Caco-2 (cell line): ENCODE data around the gene RNF167. TPM values are rescaled to one million over a fixed set of nuclear protein-coding genes. Genes with fewer than 3 reads are reported as not detected.
"Not testable (repeated sequence)": the region's sequence is repeated elsewhere in the genome, so short reads cannot be mapped to it uniquely, and the experiment has no call there.

ENCODE experiments used
- BruUV-seq: library from RNA; stranded (reverse); fragments of 400-500 nt; replicated peaks from 2 replicates; lab custom pipeline; 2021; lab: Mats Ljungman, UMichigan
- CTCF ChIA-PET: fragments of 300-600 bp; sonication (Branson Sonifier 250); formaldehyde crosslinking; loops from one replicate; lab custom pipeline; 2022; ENCODE audit warnings: antibody characterized with exemption; lab: Charles Lee
- POLR2A ChIA-PET: fragments of 300-600 bp; sonication (Branson Sonifier 250); formaldehyde crosslinking; loops from one replicate; lab custom pipeline; 2022; ENCODE audit warnings: antibody characterized with exemption; lab: Charles Lee
- DNase-seq, 2 experiments: peaks; one replicate each; pipeline versions ENCODE4 v3.0.0 to v3.0.0-alpha.2; 2020 to 2022
- H3K27me3 ChIP-seq: replicated peaks from 2 replicates; pipeline ENCODE4 v1.6.0; 2011; ENCODE audit warnings: low read length; ENCODE audit not compliant: control insufficient read depth, insufficient read depth
- H3K36me3 ChIP-seq: 2 replicates; pipeline ENCODE4 v1.5.1; 2011; ENCODE audit warnings: low read length; ENCODE audit not compliant: control insufficient read depth, insufficient read depth
- H3K4me1 ChIP-seq: fragments of 250-450 bp; sonication (Bioruptor Pico); 2 replicates; pipeline ENCODE4 v1.5.1; 2020; ENCODE audit warnings: mild to moderate bottlenecking
- H3K4me3 ChIP-seq: 2 replicates; pipeline ENCODE4 v1.5.1; 2011; ENCODE audit warnings: low read depth, mild to moderate bottlenecking, control low read depth, low read length
- H3K9me3 ChIP-seq: fragments of 250-450 bp; sonication (Bioruptor Pico); 2 replicates; pipeline ENCODE4 v1.5.1; 2020; ENCODE audit warnings: mild to moderate bottlenecking, moderate library complexity
- H3K27ac Mint-ChIP-seq: one replicate; pipeline ENCODE4 v1.8.0; 2022; ENCODE audit warnings: mixed read lengths; ENCODE audit not compliant: unreplicated experiment
- H3K27me3 Mint-ChIP-seq: one replicate; pipeline ENCODE4 v1.8.0; 2022; ENCODE audit warnings: mixed read lengths; ENCODE audit not compliant: insufficient read depth, unreplicated experiment
- H3K36me3 Mint-ChIP-seq: one replicate; pipeline ENCODE4 v1.8.0; 2022; ENCODE audit warnings: mild to moderate bottlenecking, mixed read lengths; ENCODE audit not compliant: insufficient read depth, unreplicated experiment
- H3K4me1 Mint-ChIP-seq: one replicate; pipeline ENCODE4 v1.8.0; 2022; ENCODE audit warnings: low read depth, mixed read lengths; ENCODE audit not compliant: unreplicated experiment
- H3K4me3 Mint-ChIP-seq: one replicate; pipeline ENCODE4 v1.8.0; 2022; ENCODE audit warnings: mild to moderate bottlenecking, moderate library complexity, mixed read lengths; ENCODE audit not compliant: unreplicated experiment
- H3K9me3 Mint-ChIP-seq: one replicate; pipeline ENCODE4 v1.8.0; 2022; ENCODE audit warnings: mixed read lengths; ENCODE audit not compliant: unreplicated experiment
- intact Hi-C: fragments of 100-400 bp; cut with micrococcal nuclease; formaldehyde crosslinking; loops from one replicate; pipeline ENCODE4 v1.10.0; 2022; ENCODE audit not compliant: unreplicated experiment
- total RNA-seq: library from RNA; stranded (reverse); gene quantifications from 2 replicates; pipeline ENCODE4 v1.2.3, GENCODE V29; 2022
- TF ChIP-seq, protein P1 (sequence below), 2 experiments: fragments of 200-600 bp in 1 of 2; IDR thresholded peaks; 1 replicate in 1 of 2; 2 replicates in 1 of 2; pipeline versions ENCODE4 v1.5.1 to v1.8.0; 2011 to 2022; ENCODE audit warnings: antibody characterized with exemption in 1 of 2, control low read depth in 1 of 2, inconsistent platforms in 1 of 2, low read depth in 1 of 2, low read length in 1 of 2, mild to moderate bottlenecking in 1 of 2, moderate library complexity in 1 of 2; ENCODE audit not compliant: insufficient read depth in 1 of 2, severe bottlenecking in 1 of 2, unreplicated experiment in 1 of 2

RNF167 gene
- total RNA-seq, 1 experiment from 2014 or later, result 60.9 TPM

DNA sequence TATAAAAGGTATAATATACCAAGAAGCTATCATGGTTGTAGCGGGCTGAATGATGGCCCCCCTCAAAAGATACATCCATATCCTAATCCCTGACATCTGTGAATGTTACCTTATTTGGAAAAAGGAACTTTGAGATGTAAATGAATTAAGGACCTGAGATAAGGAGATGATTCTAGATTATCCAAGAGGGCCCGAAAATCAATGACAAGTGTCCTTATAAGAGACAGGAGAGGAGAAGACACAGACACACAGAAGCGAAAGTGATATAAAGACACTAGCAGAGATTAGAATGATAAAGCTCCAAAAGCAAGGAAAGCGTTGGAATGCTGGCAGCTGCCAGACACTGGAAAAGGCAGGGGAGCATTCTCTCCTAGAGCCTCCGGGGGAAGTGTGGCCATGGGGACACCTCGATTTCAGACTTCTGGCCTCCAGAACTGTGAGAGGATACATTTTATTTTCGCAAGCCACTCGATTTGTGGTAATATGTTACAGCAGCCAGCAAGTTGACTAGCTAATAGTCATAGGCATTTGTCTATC, 20.5 kb upstream of the RNF167 start:
- H3K9me3 Mint-ChIP-seq, result no peaks in the 10 kb centered on the region
- Histone ChIP-seq H3K4me3 (no peak overlapping the region), H3K4me1 (no peaks in the 10 kb centered on the region), H3K27me3 (no peaks in the 10 kb centered on the region), H3K9me3 (no peaks in the 10 kb centered on the region), H3K36me3 (no peaks in the 10 kb centered on the region)
- H3K27ac Mint-ChIP-seq, result no peak overlapping the region
- no peaks in the 10 kb centered on the region for H3K4me1 Mint-ChIP-seq
- intact Hi-C loops, result no loop called here
- H3K36me3 Mint-ChIP-seq, result no peaks in the 10 kb centered on the region
- no peak for DNase-seq
- no peaks in the 10 kb centered on the region for H3K27me3 Mint-ChIP-seq
- CTCF ChIA-PET, result no interaction called here
- POLR2A ChIA-PET, result no interaction called here
- no peak overlapping the region for H3K4me3 Mint-ChIP-seq
- TF ChIP-seq, protein P1, sequence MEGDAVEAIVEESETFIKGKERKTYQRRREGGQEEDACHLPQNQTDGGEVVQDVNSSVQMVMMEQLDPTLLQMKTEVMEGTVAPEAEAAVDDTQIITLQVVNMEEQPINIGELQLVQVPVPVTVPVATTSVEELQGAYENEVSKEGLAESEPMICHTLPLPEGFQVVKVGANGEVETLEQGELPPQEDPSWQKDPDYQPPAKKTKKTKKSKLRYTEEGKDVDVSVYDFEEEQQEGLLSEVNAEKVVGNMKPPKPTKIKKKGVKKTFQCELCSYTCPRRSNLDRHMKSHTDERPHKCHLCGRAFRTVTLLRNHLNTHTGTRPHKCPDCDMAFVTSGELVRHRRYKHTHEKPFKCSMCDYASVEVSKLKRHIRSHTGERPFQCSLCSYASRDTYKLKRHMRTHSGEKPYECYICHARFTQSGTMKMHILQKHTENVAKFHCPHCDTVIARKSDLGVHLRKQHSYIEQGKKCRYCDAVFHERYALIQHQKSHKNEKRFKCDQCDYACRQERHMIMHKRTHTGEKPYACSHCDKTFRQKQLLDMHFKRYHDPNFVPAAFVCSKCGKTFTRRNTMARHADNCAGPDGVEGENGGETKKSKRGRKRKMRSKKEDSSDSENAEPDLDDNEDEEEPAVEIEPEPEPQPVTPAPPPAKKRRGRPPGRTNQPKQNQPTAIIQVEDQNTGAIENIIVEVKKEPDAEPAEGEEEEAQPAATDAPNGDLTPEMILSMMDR (IDR thresholded peaks at IDR 0.05; ENCODE audit: insufficient read depth in 1 of 2, low read depth in 1 of 2, low read length in 1 of 2, severe bottlenecking in 1 of 2, unreplicated experiment in 1 of 2), result no peak
- no TSS peak for BruUV-seq

DNA sequence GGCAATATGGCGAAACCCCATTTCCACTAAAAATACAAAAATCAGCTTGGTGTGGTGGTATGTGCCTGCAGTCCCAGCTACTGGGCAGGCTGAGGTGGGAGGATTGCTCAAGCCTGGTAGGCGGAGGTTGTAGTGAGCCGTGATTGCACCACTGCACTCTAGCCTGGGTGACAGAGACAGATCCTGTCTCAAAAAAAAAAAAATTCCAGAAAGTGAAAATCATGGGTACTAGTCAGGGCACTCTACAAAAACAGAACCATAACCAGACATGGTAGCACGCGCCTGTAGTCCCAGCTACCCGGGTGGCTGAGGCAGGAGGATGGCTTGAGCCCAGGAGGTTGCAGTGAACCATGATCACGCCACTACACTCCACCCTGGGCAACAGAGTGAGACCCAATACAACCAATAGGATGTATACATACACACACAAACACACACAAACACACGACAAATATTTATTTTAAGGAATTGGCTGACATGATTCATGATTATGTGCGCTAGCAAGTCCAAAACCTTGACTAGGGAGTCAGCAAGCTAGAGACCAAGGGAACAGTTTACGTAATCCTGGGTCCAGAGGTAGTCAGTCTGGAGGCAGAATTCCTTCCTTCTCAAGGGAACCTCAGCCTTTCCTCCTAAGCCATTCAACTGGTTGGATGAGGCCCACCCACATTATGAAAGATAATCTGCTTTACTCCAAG, 19.6 kb upstream of the RNF167 start:
- H3K27me3 ChIP-seq, result no peaks in the 10 kb centered on the region
- no peaks in the 10 kb centered on the region for H3K9me3 ChIP-seq
- no peaks in the 10 kb centered on the region for H3K4me1 Mint-ChIP-seq
- ChIA-PET POLR2A (no interaction called here), CTCF (no interaction called here)
- TF ChIP-seq, protein P1 (IDR thresholded peaks at IDR 0.05; ENCODE audit: insufficient read depth in 1 of 2, low read depth in 1 of 2, low read length in 1 of 2, severe bottlenecking in 1 of 2, unreplicated experiment in 1 of 2), result no peak
- intact Hi-C loops, result no loop called here
- no TSS peak for BruUV-seq
- no peak overlapping the region for H3K27ac Mint-ChIP-seq
- H3K36me3 Mint-ChIP-seq, result no peaks in the 10 kb centered on the region
- H3K4me3 Mint-ChIP-seq, result no peak overlapping the region
- peak in 1 of 2 experiments; percentile 25 for DNase-seq
- H3K27me3 Mint-ChIP-seq, result no peaks in the 10 kb centered on the region
- no peaks in the 10 kb centered on the region for H3K36me3 ChIP-seq
- H3K9me3 Mint-ChIP-seq, result no peaks in the 10 kb centered on the region
- no peaks in the 10 kb centered on the region for H3K4me1 ChIP-seq
- no peak overlapping the region for H3K4me3 ChIP-seq

DNA sequence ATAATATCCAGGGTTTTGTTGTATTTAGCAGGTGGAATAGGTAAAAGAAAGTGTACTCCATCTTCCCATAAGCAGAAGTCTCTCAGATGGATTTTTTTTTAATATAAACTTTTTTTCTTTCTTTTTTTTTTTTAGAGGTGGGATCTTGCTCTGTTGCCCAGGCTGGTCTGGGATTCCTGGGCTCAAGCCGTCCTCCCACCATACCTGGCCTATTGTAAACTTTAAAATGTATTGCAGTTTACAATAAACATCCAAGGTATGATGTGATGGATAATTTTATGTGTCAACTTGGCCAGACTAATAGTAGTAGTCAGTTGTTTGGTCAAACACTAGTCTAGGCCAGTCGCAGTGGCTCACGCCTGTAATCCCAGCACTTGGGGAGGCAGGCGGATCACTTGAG, 18.7 kb upstream of the RNF167 start:
- Histone ChIP-seq H3K27me3 (no peaks in the 10 kb centered on the region), H3K4me1 (no peaks in the 10 kb centered on the region), H3K36me3 (no peaks in the 10 kb centered on the region), H3K9me3 (no peaks in the 10 kb centered on the region), H3K4me3 (no peak overlapping the region)
- intact Hi-C loops, result no loop called here
- Mint-ChIP-seq H3K9me3 (no peaks in the 10 kb centered on the region), H3K36me3 (no peaks in the 10 kb centered on the region), H3K27ac (no peak overlapping the region), H3K27me3 (no peaks in the 10 kb centered on the region), H3K4me1 (no peaks in the 10 kb centered on the region), H3K4me3 (no peak overlapping the region)
- ChIA-PET CTCF (no interaction called here), POLR2A (no interaction called here)
- no TSS peak for BruUV-seq
- no peak for DNase-seq
- TF ChIP-seq, protein P1 (IDR thresholded peaks at IDR 0.05; ENCODE audit: insufficient read depth in 1 of 2, low read depth in 1 of 2, low read length in 1 of 2, severe bottlenecking in 1 of 2, unreplicated experiment in 1 of 2), result no peak

DNA sequence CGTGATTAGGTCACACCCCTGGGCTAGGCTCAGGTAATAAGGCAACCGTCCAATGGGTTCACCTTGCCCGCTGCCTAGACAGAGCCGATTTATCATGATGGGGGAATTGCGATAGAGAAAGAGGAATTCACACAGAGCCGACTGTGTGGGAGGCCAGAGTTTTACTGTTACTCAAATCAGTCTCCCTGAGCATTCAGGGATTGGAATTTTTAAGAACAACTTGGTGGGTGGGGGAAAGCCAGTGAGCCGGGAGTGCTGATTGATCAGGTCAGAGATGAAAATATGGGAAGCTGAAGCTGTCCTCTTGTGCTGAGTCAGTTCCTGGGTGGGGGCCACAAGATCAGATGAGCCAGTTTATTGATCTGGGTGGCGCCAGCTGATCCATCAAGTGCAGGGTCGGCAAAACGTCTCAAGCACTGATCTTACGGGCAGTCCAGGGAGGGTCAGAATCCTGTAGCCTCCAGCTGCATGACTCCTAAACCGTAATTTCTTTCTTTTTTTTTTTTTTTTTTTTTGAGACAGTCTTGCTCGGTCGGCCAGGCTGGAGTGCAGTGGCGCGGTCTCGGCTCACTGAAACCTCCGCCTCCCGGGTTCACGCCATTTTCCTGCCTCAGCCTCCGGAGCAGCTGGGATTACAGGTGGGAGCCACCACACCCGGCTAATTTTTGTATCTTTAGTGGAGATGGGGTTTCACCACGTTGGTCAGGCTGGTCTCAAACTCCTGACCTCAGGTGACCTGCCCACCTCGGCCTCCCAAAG, 13.3 kb upstream of the RNF167 start:
- H3K4me3 Mint-ChIP-seq, H3K4me3 ChIP-seq, H3K27ac Mint-ChIP-seq, H3K4me1 Mint-ChIP-seq, H3K27me3 ChIP-seq, DNase-seq, H3K9me3 Mint-ChIP-seq, BruUV-seq, CTCF ChIA-PET, intact Hi-C loops, H3K27me3 Mint-ChIP-seq, H3K36me3 ChIP-seq, H3K9me3 ChIP-seq, H3K4me1 ChIP-seq, H3K36me3 Mint-ChIP-seq: not testable (repeated sequence)
- POLR2A ChIA-PET, result interaction anchor here (1.2 kb wide), 1 partner anchor 14 kb away, joined by 9 read pairs; the partner anchor contains the start of genes RNF167 and SLC25A11
